ENCODE results near the gene FAM81A. TPM values are rescaled to one million over a fixed set of nuclear protein-coding genes. Genes with fewer than 3 reads are reported as not detected.
"Not testable (repeated sequence)": the region's sequence is repeated elsewhere in the genome, so short reads cannot be mapped to it uniquely, and the experiment has no call there.

Gene FAM81A
- 1 to 10 TPM; 2.0 to 2.2 TPM for total RNA-seq

DNA sequence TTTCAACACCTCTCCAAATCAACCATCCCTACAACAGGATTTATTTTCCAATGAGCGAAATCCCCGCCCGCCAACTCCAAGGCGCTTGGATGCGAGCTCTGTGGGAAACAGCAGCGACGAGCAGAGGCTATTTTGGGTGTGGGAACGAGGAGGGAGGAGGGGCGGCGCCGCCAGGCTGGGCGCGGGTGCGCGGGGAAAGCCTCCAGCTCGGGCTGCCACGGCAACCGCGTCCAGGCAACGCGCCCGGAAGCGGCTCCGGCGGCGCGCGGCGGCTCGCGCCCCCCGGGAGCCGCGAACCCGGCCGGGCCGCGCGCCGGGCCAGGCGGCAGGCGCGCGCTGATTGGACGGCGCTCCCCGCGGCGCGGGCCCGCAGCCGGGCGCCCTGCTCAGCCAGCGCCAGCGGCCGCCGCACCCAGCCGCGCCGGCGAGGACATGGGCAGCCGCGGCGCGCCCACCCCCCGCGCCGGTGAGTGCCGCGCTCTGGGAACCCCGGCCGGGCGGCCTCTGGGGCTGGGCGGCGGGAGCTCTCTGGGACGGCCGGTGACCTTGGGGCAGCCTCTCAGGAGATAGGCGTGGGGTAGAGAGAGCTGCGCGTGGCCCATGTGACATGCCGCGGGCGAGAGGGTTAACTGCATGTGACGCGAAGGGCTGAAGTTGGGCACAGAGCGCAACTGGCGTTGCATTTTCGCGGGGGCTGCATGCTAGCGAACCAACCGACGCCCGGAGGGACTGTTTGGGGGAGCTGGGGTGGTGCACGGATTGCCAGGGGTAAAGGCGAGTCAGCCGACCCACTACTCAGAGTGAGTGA lies at the start of gene FAM81A:
Gene FAM81A (plus strand): TSS at position 370 of the 808 bp plus-strand sequence. CDS start 20,441 bp downstream, outside the sequence.
- Mint-ChIP-seq H3K27me3 (peaks cover 81% of the 10 kb centered on the region), H3K27ac (no peak within 1 kb of the TSS), H3K4me1 (peaks cover 18% of the 10 kb centered on the region), H3K9me3 (no peaks in the 10 kb centered on the region), H3K4me3 (peak within 1 kb of the TSS; percentile 85), H3K36me3 (no peaks in the 10 kb centered on the region)
- ATAC-seq (ENCODE audit: low read depth) (peak; percentile 80), DNase-seq (peak; percentile 80)
- POLR2A ChIA-PET: interaction anchor here (0.6 kb wide), 1 partner anchor 85 kb away, joined by 3 read pairs; no protein-coding TSS in a partner anchor

DNA sequence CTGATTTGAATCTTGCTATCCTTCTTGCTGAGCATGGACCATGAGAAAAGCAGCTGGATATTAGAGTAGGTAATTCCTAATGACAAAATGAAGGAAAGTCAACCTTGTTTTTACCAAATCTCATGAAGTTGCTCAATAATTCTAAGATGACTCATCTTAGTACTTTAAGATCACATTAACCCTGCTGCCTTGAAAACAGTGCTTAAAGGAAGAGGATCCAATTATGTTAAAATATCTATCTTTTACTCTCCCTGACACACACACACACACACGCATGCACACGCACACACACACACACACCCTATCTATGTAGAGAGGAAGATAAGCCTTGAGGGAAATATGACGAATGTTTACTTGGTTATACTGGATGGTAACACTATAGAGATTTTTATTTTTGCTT lies 49.3 kb upstream of the FAM81A start:
- Mint-ChIP-seq H3K36me3 (peaks cover 4% of the 10 kb centered on the region), H3K4me1 (peaks cover 29% of the 10 kb centered on the region), H3K27ac (peak overlapping the region; percentile 46), H3K27me3 (no peaks in the 10 kb centered on the region), H3K9me3 (peaks cover 3% of the 10 kb centered on the region), H3K4me3 (no peak overlapping the region)
- ATAC-seq (ENCODE audit: low read depth) (no peak), DNase-seq (no peak)
- POLR2A ChIA-PET: no interaction called here

DNA sequence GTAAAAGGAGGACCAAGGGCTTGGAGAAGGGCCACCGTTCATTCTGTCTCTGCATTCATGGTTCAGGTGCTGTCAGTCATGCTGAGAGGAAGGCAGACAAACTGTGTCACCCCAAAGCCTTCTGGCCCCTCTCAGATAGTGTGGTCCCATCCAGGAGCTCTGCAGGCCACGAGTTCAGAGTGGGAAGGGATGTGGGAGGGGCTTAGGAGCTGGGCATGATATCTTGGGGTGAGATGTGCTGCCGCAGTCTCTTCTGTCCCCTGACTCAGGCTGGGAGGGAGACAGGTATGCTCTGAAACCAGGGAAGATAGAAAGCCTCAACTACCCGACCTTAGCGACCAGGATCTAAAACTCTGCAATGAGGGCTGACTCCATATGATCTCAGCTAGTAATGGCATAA lies 45.7 kb upstream of the FAM81A start:
- peaks cover 3% of the 10 kb centered on the region for H3K9me3 Mint-ChIP-seq
- no peak overlapping the region for H3K27ac Mint-ChIP-seq
- H3K4me3 Mint-ChIP-seq: no peak overlapping the region

DNA sequence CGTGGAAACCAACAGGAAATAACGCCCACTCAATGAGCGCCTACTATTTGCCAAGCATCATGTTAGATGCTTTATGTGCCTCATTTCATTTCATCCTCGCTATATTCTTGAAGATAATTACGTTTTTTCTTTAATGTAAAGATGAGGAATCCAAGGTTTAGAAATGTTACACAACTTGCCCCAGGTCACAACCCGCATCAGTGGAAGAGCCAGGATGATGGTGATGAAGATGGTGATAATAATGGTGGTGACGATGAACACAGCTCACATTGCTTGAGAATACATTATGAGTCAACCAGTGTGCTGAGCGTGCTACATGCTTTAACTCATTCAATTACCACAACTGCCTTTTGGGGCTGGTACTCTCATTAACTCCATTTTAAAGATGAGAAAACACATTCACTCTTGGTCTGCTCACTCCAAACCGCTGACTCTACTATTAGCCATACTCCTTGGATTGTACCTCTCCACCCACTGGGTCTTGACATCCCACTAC lies 43.8 kb upstream of the FAM81A start:
- Mint-ChIP-seq H3K27ac (no peak overlapping the region), H3K9me3 (peaks cover 3% of the 10 kb centered on the region), H3K36me3 (peaks cover 1% of the 10 kb centered on the region), H3K4me3 (no peak overlapping the region), H3K4me1 (peaks cover 25% of the 10 kb centered on the region), H3K27me3 (peaks cover 22% of the 10 kb centered on the region)
- POLR2A ChIA-PET: no interaction called here
- ATAC-seq (ENCODE audit: low read depth): no peak
- no peak for DNase-seq

More for the DNA sequence above, 45.7 kb upstream of the FAM81A start:
- peaks cover 15% of the 10 kb centered on the region for H3K27me3 Mint-ChIP-seq
- POLR2A ChIA-PET: no interaction called here
- H3K4me1 Mint-ChIP-seq: peaks cover 25% of the 10 kb centered on the region
- no peak for DNase-seq
- ATAC-seq (ENCODE audit: low read depth): no peak
- peaks cover 1% of the 10 kb centered on the region for H3K36me3 Mint-ChIP-seq

DNA sequence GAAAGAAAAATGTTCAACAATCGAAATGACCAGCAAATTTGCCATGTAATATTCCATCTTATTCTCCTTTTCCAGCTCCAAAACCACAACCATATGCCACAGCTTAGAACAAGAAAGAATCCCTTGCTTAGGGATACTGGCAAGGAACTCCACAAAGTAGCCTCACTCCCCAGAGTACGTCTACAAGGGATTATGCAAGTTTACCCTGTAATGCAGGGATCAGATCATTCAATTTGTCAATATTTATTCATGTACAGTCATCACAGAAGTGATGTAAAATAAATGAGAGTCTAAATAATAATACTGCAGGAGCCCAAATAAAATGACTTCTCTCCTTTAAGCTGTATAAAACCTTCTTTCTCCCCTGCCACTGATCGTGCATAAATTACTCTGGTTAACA lies 41.8 kb upstream of the FAM81A start:
- DNase-seq: no peak
- no peak overlapping the region for H3K27ac Mint-ChIP-seq
- POLR2A ChIA-PET: no interaction called here
- ATAC-seq (ENCODE audit: low read depth): no peak
- peaks cover 27% of the 10 kb centered on the region for H3K4me1 Mint-ChIP-seq
- H3K36me3 Mint-ChIP-seq: no peaks in the 10 kb centered on the region
- H3K27me3 Mint-ChIP-seq: peaks cover 31% of the 10 kb centered on the region
- H3K9me3 Mint-ChIP-seq: peaks cover under 1% of the 10 kb centered on the region
- H3K4me3 Mint-ChIP-seq: no peak overlapping the region

DNA sequence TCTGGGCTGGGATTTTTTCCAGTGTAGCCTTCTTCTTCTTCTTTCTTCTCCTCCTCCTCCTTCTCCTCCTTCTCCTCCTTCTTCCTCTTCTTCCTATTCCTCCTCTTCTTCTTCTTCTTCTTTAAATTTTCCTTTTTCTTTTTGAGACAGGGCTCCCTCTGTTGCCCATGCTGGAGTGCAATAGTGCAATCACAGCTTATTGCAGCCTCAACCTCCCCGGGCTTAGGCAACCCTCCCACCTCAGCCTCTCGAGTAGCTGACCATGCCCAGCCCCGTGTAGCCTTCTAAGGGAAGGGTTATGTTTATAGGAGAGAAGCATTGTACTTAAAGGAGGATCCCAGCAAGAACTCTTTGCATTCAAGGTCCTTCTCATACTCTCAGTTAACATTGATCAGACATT lies 41.3 kb upstream of the FAM81A start:
- Mint-ChIP-seq H3K27me3 (peaks cover 32% of the 10 kb centered on the region), H3K9me3 (no peaks in the 10 kb centered on the region), H3K4me3 (no peak overlapping the region), H3K27ac (no peak overlapping the region), H3K4me1 (peaks cover 27% of the 10 kb centered on the region), H3K36me3 (no peaks in the 10 kb centered on the region)
- DNase-seq (no peak), ATAC-seq (ENCODE audit: low read depth) (no peak)
- POLR2A ChIA-PET: no interaction called here

DNA sequence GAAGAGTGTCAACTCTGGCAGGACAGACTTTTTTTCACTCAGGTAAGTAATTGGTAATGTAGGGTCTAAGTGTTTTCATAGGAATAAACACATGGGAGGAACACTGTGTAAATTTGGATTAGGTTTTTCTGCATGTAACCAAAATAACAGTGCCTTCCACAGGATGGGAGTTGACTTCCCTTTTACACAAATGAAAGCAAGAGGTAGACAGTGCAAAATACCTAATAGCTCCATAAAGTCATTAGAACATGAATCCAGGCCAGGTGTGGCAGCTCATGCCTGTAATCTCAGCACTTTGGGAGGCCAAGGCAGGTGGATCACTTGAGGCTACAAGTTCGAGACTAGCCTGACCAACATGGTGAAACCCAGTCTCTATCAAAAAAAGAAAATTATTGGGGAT lies 39.8 kb upstream of the FAM81A start:
- H3K27ac Mint-ChIP-seq: no peak overlapping the region
- POLR2A ChIA-PET: interaction anchor here (1.3 kb wide), 1 partner anchor 13 kb away, joined by 3 read pairs; no protein-coding TSS in a partner anchor
- peaks cover 34% of the 10 kb centered on the region for H3K27me3 Mint-ChIP-seq

DNA sequence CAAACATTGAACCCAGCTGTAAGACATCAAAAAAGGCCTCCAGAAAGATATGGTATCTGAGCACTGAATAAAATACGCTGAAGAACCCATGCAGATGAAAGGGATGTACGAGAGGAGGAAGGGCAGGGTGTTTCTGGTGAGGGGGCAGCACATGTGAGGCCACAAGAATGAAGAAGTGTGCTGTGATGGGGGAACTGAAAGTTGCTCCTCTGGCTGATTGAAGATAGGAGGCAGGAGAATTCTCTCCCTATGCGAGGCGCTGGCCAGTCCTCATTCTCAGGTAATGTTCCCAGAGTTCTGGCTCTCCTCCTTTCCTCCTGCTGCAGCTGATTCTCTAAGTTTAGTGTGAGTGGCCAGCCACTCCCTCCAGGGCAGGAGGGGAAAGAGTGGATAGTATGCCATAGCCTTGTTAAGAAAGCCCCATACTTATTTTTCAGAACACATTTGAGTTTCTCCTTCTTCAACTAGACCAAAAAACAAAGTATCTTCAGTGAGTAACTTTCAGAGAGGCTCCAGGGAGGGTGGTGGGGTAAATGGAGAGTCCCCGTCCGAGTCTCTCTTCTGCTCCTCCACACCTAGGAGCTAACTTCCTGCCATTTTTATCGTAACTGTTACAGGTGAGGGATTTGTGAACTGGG lies 38.4 kb upstream of the FAM81A start:
- Mint-ChIP-seq H3K9me3 (no peaks in the 10 kb centered on the region), H3K4me1 (peaks cover 17% of the 10 kb centered on the region), H3K36me3 (no peaks in the 10 kb centered on the region), H3K27me3 (peaks cover 34% of the 10 kb centered on the region), H3K4me3 (no peak overlapping the region), H3K27ac (no peak overlapping the region)
- DNase-seq (no peak), ATAC-seq (ENCODE audit: low read depth) (no peak)
- POLR2A ChIA-PET: no interaction called here

More for the DNA sequence above, 39.8 kb upstream of the FAM81A start:
- Mint-ChIP-seq H3K36me3 (no peaks in the 10 kb centered on the region), H3K9me3 (no peaks in the 10 kb centered on the region), H3K4me3 (no peak overlapping the region), H3K4me1 (peaks cover 24% of the 10 kb centered on the region)
- ATAC-seq (ENCODE audit: low read depth) (no peak), DNase-seq (no peak)

DNA sequence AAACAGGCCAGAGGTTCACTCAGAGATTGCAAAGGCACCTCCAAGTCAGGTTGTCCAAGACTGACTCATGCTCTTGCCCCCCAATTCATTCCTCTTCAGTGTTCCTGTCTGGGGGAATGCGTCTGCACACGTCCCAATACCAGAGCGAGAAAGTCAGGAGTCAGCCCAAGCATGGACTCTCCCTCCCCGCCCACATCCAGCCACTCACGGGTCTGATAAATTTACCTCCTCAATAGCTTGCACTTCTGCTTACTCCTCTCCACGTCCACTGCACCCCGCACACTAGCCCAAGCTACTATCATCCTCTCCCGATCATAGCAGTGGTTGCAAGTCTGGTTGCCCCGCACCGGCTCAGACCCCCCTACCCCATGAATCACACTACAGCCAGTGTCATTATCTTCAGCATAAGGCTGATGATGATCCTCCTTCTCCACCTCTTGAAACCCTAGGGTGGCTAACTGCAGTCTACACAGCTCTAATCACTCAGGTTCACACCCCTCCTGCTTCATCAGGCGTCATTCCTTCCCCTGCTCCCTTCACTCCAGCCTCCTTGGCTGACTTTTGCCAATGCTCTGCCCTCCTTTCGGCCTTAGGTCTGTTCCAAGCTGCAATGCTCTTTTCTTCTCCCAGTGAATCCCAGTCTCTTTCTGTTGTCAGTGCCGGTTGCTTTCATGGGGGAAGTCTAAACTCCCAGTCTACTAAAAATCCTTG lies 37.7 kb upstream of the FAM81A start:
- no peak for DNase-seq
- H3K4me1 Mint-ChIP-seq: peaks cover 18% of the 10 kb centered on the region
- POLR2A ChIA-PET: no interaction called here
- H3K27ac Mint-ChIP-seq: no peak overlapping the region
- no peaks in the 10 kb centered on the region for H3K36me3 Mint-ChIP-seq
- H3K4me3 Mint-ChIP-seq: no peak overlapping the region
- peaks cover 34% of the 10 kb centered on the region for H3K27me3 Mint-ChIP-seq
- H3K9me3 Mint-ChIP-seq: no peaks in the 10 kb centered on the region
- ATAC-seq (ENCODE audit: low read depth): no peak

DNA sequence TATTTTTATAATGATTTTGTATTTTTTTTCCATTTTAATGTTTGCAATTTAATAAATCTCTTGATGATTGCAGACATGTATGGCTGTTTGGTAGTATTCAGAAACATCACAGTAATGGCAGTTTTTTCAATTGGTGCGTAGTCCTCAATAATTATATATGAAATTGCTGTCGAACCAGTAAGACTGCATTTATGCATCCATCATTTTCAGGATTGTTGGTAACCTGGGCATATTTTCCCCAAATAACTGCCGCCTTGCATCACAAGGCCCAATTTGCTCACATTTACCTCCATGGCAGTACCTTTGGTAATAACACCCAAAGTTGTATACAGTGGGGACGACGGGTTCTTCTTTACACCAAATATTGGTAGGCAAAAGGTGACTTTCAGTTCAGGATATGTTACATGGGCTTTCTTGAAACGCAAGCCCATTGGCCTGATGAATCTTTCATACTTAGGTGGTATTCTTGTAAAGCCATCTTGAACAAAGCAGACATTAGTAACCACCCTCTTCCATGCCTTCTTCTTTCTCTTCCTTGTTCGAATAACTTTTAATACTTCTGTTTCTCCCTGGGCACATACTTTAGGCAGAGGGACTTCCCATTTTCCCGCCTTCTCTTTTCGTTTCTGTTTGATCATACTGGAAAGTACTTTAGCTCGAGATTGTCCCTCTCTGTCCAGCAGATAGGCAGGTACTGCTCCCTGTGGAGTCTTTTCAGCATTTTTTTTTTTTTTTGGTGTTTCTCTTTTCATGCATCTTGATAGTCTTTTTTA lies 36.7 kb upstream of the FAM81A start:
- H3K4me3 Mint-ChIP-seq; H3K9me3 Mint-ChIP-seq; ATAC-seq (ENCODE audit: low read depth); H3K36me3 Mint-ChIP-seq; POLR2A ChIA-PET; DNase-seq; H3K27ac Mint-ChIP-seq: not testable (repeated sequence)
- peaks cover 18% of the 10 kb centered on the region for H3K4me1 Mint-ChIP-seq
- H3K27me3 Mint-ChIP-seq: peaks cover 31% of the 10 kb centered on the region

DNA sequence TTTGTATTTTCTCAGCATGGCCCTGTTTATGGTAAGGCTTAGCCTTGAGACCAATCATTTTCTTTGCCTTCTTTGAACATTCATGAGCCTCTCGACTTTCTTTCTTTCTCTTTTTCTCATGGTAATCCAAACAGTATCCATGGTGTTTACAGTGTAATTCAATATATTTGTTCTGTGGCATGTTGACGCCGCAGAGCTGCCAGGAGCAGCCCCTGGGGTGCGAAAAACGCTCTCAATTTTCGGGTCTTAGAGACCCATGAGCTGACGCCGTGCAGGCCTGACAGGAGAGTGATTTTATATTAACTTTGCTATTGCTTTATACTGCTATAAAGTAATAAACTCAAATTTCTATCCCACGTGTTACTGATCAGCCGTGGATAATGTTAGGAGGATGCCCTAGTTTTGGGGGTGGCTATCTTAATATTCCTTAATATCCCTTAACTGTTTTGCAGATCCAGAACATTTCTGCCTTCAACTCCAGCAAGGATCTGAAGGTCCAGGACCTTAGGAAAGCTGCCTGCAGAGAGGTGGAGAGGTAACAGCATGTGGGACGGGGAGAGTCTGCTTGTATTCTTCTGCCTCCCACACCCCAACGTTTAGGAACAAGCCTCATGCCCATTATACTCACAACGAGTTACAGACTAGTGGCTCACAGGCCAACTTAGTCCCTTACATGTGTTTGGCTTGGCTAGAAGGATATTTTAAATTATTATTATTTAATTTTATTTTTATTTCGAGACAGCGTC lies 36.0 kb upstream of the FAM81A start:
- no peaks in the 10 kb centered on the region for H3K9me3 Mint-ChIP-seq
- H3K4me1 Mint-ChIP-seq: peaks cover 18% of the 10 kb centered on the region
- no peaks in the 10 kb centered on the region for H3K36me3 Mint-ChIP-seq
- DNase-seq: no peak
- POLR2A ChIA-PET: no interaction called here
- no peak for ATAC-seq (ENCODE audit: low read depth)
- H3K4me3 Mint-ChIP-seq: no peak overlapping the region
- H3K27ac Mint-ChIP-seq: no peak overlapping the region
- peaks cover 27% of the 10 kb centered on the region for H3K27me3 Mint-ChIP-seq

DNA sequence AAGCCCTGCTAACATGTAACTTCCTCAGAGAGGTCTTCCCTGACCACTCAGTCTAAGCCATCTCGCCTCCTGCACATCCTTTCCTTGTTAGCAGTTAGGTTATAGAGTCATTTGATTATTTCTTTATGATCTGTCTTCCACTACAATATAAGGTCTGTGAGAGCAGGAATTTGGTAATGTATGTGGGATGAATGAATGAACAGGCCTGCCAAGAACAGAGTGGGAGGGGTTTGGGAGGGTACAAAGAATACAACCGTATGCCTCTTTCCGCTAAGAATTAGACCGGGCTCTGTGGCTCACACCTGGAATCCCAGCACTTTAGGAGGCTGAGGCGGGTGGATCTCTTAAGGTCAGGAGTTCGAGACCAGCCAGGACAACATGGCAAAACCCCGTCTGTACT lies 32.9 kb upstream of the FAM81A start:
- Mint-ChIP-seq H3K27me3 (peaks cover 19% of the 10 kb centered on the region), H3K4me3 (no peak overlapping the region), H3K9me3 (no peaks in the 10 kb centered on the region), H3K27ac (no peak overlapping the region), H3K36me3 (no peaks in the 10 kb centered on the region), H3K4me1 (peaks cover 9% of the 10 kb centered on the region)
- POLR2A ChIA-PET: no interaction called here
- ATAC-seq (ENCODE audit: low read depth) (no peak), DNase-seq (no peak)
